ENCODE results near the gene GSTO1. TPM values are rescaled to one million over a fixed set of nuclear protein-coding genes. Genes with fewer than 3 reads are reported as not detected.

Gene GSTO1
- total and polyA plus RNA-seq, 2 donors, result 143 to 323 TPM

DNA sequence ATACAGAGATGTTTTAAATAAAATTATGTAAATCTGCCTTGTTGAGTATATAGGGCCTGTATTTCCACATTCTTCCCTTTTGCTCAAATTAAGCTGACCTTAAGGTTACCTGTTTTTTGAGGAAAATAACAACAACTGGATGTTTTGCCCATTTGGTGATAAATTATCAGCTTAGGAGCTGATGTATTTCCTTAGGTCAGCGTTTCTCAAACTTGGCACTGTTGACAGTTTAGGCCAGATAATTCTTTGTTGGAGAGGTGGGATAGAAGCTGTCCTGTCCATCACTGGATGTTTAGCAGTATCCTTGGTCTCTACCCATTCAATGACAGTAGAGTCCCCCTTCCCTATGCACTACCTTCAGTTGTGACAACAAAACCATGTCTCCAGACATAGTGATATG, 21.5 kb downstream of the GSTO1 start:
- DNase-seq (ENCODE audit: low read depth in 6 of 9, low spot score in 9 of 9), result no peak
- no peak overlapping the region for H3K4me3 ChIP-seq (ENCODE audit: low read length in 2 of 2)
- H3K4me1 ChIP-seq (ENCODE audit: control insufficient read depth in 2 of 2, insufficient read depth in 2 of 2, low read length in 2 of 2), result peaks cover 0 to 4% of the 10 kb centered on the region in 2 donors
- no peak overlapping the region for H3K27ac ChIP-seq (ENCODE audit: low read depth in 1 of 2, low read length in 1 of 2)
- H3K27me3 ChIP-seq (ENCODE audit: control insufficient read depth in 2 of 2, insufficient read depth in 1 of 2, low read length in 1 of 2), result peaks cover 9 to 17% of the 10 kb centered on the region in 2 donors
- H3K36me3 ChIP-seq (ENCODE audit: control insufficient read depth in 2 of 2, insufficient read depth in 2 of 2, low read length in 1 of 2), result no peaks in the 10 kb centered on the region
- no peaks in the 10 kb centered on the region for H3K9me3 ChIP-seq (ENCODE audit: control insufficient read depth in 2 of 2, insufficient read depth in 1 of 2, low read length in 1 of 2)
- 95% methylated on average over 1 of the region's 1 CpG for WGBS

DNA sequence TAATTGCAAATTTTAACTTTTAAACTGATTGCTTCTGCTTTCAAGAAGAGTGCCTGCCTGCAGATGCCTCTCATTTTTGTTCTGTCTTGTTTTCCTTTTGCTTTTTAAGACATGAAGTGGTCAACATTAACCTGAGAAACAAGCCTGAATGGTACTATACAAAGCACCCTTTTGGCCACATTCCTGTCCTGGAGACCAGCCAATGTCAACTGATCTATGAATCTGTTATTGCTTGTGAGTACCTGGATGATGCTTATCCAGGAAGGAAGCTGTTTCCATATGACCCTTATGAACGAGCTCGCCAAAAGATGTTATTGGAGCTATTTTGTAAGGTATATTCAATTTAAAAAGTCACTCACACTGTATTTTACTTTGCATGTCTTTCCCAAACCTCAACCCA, 23.1 kb downstream of the GSTO1 start:
- no peak overlapping the region for H3K4me3 ChIP-seq (ENCODE audit: low read length in 2 of 2)
- H3K36me3 ChIP-seq (ENCODE audit: control insufficient read depth in 2 of 2, insufficient read depth in 2 of 2, low read length in 1 of 2), result no peaks in the 10 kb centered on the region
- DNase-seq (ENCODE audit: low read depth in 6 of 9, low spot score in 9 of 9), result no peak
- peaks cover 0 to 4% of the 10 kb centered on the region in 2 donors for H3K4me1 ChIP-seq (ENCODE audit: control insufficient read depth in 2 of 2, insufficient read depth in 2 of 2, low read length in 2 of 2)
- H3K9me3 ChIP-seq (ENCODE audit: control insufficient read depth in 2 of 2, insufficient read depth in 1 of 2, low read length in 1 of 2), result no peaks in the 10 kb centered on the region
- H3K27ac ChIP-seq (ENCODE audit: low read depth in 1 of 2, low read length in 1 of 2), result no peak overlapping the region
- WGBS, result 93% methylated on average over 2 of the region's 2 CpGs
- peaks cover 12 to 20% of the 10 kb centered on the region in 2 donors for H3K27me3 ChIP-seq (ENCODE audit: control insufficient read depth in 2 of 2, insufficient read depth in 1 of 2, low read length in 1 of 2)

DNA sequence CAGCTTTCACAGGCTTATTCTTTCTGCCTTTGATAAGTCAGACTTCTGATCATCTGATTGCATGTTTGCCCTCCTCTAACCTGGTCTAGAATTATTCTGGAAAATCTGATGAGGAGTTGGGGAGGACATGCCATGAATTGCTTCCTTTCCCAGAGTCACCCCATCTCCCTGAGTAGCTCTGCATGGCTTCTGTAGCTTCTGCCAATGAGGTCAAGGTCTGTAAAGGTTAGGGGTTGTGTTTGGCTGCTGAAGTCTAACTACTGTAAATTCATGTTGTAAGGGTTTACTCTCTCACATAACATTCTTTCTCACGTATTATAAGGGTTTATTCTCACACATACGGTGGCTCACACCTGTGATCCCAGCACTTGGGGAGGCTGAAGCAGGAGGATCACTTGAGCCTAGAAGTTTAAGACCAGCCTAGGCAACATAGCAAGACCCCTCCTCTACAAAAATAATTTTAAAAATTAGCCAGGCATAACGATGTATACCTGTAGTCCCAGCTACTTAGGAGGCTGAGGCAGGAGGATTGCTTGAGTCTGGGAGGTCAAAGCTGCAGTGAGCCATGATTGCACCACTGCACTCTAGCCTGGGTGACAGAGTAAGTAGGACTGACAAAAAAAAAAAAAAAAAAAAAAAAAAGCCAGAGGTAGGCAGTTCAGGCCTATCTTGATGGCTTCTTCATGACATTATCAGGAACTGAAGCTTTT, 25.0 kb downstream of the GSTO1 start:
- H3K27me3 ChIP-seq (ENCODE audit: control insufficient read depth in 2 of 2, insufficient read depth in 1 of 2, low read length in 1 of 2), result peaks cover 12 to 15% of the 10 kb centered on the region in 2 donors
- no peaks in the 10 kb centered on the region for H3K9me3 ChIP-seq (ENCODE audit: control insufficient read depth in 2 of 2, insufficient read depth in 1 of 2, low read length in 1 of 2)
- WGBS, result 97% methylated on average over 3 of the region's 3 CpGs
- no peaks in the 10 kb centered on the region for H3K36me3 ChIP-seq (ENCODE audit: control insufficient read depth in 2 of 2, insufficient read depth in 2 of 2, low read length in 1 of 2)
- H3K4me3 ChIP-seq (ENCODE audit: low read length in 2 of 2), result no peak overlapping the region
- H3K4me1 ChIP-seq (ENCODE audit: control insufficient read depth in 2 of 2, insufficient read depth in 2 of 2, low read length in 2 of 2), result peaks cover 0 to 3% of the 10 kb centered on the region in 2 donors
- no peak overlapping the region for H3K27ac ChIP-seq (ENCODE audit: low read depth in 1 of 2, low read length in 1 of 2)
- no peak for DNase-seq (ENCODE audit: low read depth in 6 of 9, low spot score in 9 of 9)

DNA sequence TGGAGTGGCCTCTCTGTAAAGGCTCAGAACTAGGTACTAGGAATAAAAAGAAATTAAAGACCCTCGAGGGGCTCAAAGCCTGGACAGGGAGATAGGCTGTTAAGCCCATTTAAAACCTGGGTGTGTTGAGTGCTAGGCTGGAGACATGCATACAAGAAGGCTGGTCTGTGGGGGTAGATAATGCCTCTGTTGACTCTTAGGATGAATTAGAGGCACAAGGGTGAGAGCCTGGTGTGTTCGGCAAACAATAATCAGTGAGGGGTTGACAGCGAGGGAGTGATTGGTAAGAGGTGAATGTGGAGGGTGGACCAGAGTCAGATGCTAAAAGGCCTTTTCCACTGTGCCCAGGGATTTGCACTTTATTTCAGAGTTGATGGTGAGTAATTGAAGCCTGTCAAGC, 27.0 kb downstream of the GSTO1 start:
- whole genome bisulfite sequencing, result 96% methylated on average over 3 of the region's 3 CpGs
- Histone ChIP-seq H3K36me3 (ENCODE audit: control insufficient read depth in 2 of 2, insufficient read depth in 2 of 2, low read length in 1 of 2) (no peaks in the 10 kb centered on the region), H3K9me3 (ENCODE audit: control insufficient read depth in 2 of 2, insufficient read depth in 1 of 2, low read length in 1 of 2) (no peaks in the 10 kb centered on the region), H3K4me3 (ENCODE audit: low read length in 2 of 2) (no peak overlapping the region), H3K4me1 (ENCODE audit: control insufficient read depth in 2 of 2, insufficient read depth in 2 of 2, low read length in 2 of 2) (no peaks in the 10 kb centered on the region), H3K27me3 (ENCODE audit: control insufficient read depth in 2 of 2, insufficient read depth in 1 of 2, low read length in 1 of 2) (peaks cover 2 to 3% of the 10 kb centered on the region in 2 donors), H3K27ac (ENCODE audit: low read depth in 1 of 2, low read length in 1 of 2) (no peak overlapping the region)
- DNase-seq (ENCODE audit: low read depth in 6 of 9, low spot score in 9 of 9), result no peak

DNA sequence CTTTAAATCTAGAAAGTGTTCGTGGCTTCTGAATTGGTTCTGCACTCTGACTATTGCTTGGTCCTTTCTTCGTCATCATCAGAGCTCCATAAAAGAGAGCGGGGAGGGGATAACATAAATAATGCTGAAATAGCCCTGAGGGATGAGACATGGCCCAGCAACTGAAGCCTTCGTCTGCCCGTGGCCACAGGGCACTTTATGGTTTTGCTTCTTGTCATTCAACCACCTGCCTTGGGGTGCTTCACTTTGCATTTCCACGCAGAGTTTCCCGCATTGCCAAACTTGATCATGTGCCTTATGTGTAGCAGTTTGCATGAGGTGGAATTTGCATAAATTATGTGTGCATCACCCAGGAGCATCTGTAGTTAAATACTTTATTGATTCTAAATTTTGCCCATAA, 30.2 kb downstream of the GSTO1 start:
- H3K4me3 ChIP-seq (ENCODE audit: low read length in 2 of 2), result no peak overlapping the region
- DNase-seq (ENCODE audit: low read depth in 6 of 9, low spot score in 9 of 9), result no peak
- peaks cover 2 to 9% of the 10 kb centered on the region in 2 donors for H3K27me3 ChIP-seq (ENCODE audit: control insufficient read depth in 2 of 2, insufficient read depth in 1 of 2, low read length in 1 of 2)
- H3K4me1 ChIP-seq (ENCODE audit: control insufficient read depth in 2 of 2, insufficient read depth in 2 of 2, low read length in 2 of 2), result no peaks in the 10 kb centered on the region
- H3K9me3 ChIP-seq (ENCODE audit: control insufficient read depth in 2 of 2, insufficient read depth in 1 of 2, low read length in 1 of 2), result no peaks in the 10 kb centered on the region
- H3K27ac ChIP-seq (ENCODE audit: low read depth in 1 of 2, low read length in 1 of 2), result no peak overlapping the region
- no peaks in the 10 kb centered on the region for H3K36me3 ChIP-seq (ENCODE audit: control insufficient read depth in 2 of 2, insufficient read depth in 2 of 2, low read length in 1 of 2)
- 93% methylated on average over 7 of the region's 7 CpGs for WGBS

DNA sequence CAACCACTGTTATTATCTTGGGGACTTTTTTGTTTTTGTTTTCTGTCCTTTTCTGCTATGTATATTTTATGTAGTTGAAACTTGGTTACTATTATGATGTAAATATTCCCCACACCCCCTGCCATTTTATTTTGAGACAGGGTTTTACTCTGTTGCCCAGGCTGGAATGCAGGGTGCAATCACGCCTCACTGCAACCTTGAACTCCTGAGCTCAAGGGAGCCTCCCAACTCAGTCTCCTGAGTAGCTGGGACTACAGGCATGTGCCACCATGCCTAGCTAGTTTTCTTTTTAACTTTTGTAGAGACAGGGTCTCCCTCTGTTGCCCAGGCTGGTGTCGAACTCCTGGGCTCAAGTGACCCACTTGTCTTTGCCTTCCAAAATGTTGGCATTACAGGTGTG, 32.2 kb downstream of the GSTO1 start:
- no peaks in the 10 kb centered on the region for H3K4me1 ChIP-seq (ENCODE audit: control insufficient read depth in 2 of 2, insufficient read depth in 2 of 2, low read length in 2 of 2)

DNA sequence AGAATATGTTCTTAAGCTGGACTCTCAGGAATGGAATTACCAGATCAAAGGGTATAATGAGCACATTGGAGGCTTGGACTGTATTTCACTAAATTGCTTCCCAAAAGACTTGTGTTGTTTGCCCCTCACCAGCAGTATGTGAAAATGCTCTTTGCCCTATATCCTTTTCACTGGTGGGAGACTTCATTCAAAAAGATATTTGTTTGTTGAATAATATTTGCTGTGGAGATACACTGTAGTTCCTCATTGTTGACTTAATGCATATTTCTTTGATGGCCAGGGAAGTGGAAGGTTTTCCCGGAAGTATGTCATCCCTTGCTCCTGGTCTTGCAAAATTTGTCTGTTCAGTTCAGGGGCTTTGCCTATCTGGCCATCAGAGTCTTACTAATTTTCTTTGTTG, 33.7 kb downstream of the GSTO1 start:
- no peak for DNase-seq (ENCODE audit: low read depth in 6 of 9, low spot score in 9 of 9)
- Histone ChIP-seq H3K4me3 (ENCODE audit: low read length in 2 of 2) (no peak overlapping the region), H3K27me3 (ENCODE audit: control insufficient read depth in 2 of 2, insufficient read depth in 1 of 2, low read length in 1 of 2) (peaks cover 2 to 11% of the 10 kb centered on the region in 2 donors), H3K27ac (ENCODE audit: low read depth in 1 of 2, low read length in 1 of 2) (no peak overlapping the region), H3K4me1 (ENCODE audit: control insufficient read depth in 2 of 2, insufficient read depth in 2 of 2, low read length in 2 of 2) (no peaks in the 10 kb centered on the region), H3K36me3 (ENCODE audit: control insufficient read depth in 2 of 2, insufficient read depth in 2 of 2, low read length in 1 of 2) (no peaks in the 10 kb centered on the region), H3K9me3 (ENCODE audit: control insufficient read depth in 2 of 2, insufficient read depth in 1 of 2, low read length in 1 of 2) (no peaks in the 10 kb centered on the region)
- WGBS, result 97% methylated on average over 1 of the region's 1 CpG

More for the DNA sequence above, 32.2 kb downstream of the GSTO1 start:
- 98% methylated on average over 2 of the region's 2 CpGs for WGBS
- H3K9me3 ChIP-seq (ENCODE audit: control insufficient read depth in 2 of 2, insufficient read depth in 1 of 2, low read length in 1 of 2), result no peaks in the 10 kb centered on the region
- no peak overlapping the region for H3K4me3 ChIP-seq (ENCODE audit: low read length in 2 of 2)
- no peak for DNase-seq (ENCODE audit: low read depth in 6 of 9, low spot score in 9 of 9)
- H3K36me3 ChIP-seq (ENCODE audit: control insufficient read depth in 2 of 2, insufficient read depth in 2 of 2, low read length in 1 of 2), result no peaks in the 10 kb centered on the region
- peaks cover 4 to 14% of the 10 kb centered on the region in 2 donors for H3K27me3 ChIP-seq (ENCODE audit: control insufficient read depth in 2 of 2, insufficient read depth in 1 of 2, low read length in 1 of 2)
- H3K27ac ChIP-seq (ENCODE audit: low read depth in 1 of 2, low read length in 1 of 2), result no peak overlapping the region

DNA sequence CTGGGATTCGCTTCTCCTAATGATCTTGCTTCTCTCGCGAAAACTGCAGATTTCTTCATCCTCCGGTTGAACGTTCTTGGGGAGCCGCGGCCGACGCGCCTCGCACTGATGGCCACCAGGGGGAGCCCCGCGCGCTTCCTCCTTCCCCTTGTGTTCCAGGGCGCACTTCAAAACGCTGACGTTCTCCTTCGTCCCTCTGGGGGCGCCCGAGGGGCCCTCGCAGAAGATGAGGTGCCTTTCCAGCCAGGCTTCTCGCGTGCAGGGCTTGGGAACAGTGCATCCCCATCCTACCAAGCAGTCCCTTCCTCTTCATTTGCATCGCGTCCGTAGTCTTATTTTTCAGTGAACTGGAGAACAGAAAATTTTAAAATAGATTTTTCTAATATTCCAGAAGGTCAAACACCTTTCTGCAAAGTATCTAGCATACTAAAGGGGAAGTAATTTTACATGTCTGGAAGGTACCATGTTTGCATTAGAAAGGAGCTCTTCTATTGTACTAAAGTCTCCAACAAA, 36.8 kb downstream of the GSTO1 start:
- 2% methylated on average over 26 of the region's 26 CpGs for WGBS
- Histone ChIP-seq H3K27ac (ENCODE audit: low read depth in 1 of 2, low read length in 1 of 2) (no peak overlapping the region), H3K36me3 (ENCODE audit: control insufficient read depth in 2 of 2, insufficient read depth in 2 of 2, low read length in 1 of 2) (no peaks in the 10 kb centered on the region), H3K4me3 (ENCODE audit: low read length in 2 of 2) (no peak overlapping the region), H3K9me3 (ENCODE audit: control insufficient read depth in 2 of 2, insufficient read depth in 1 of 2, low read length in 1 of 2) (no peaks in the 10 kb centered on the region), H3K4me1 (ENCODE audit: control insufficient read depth in 2 of 2, insufficient read depth in 2 of 2, low read length in 2 of 2) (no peaks in the 10 kb centered on the region), H3K27me3 (ENCODE audit: control insufficient read depth in 2 of 2, insufficient read depth in 1 of 2, low read length in 1 of 2) (peaks cover 2 to 11% of the 10 kb centered on the region in 2 donors)
- DNase-seq (ENCODE audit: low read depth in 6 of 9, low spot score in 9 of 9), result peak; percentile 75 to 92 (median 82)

DNA sequence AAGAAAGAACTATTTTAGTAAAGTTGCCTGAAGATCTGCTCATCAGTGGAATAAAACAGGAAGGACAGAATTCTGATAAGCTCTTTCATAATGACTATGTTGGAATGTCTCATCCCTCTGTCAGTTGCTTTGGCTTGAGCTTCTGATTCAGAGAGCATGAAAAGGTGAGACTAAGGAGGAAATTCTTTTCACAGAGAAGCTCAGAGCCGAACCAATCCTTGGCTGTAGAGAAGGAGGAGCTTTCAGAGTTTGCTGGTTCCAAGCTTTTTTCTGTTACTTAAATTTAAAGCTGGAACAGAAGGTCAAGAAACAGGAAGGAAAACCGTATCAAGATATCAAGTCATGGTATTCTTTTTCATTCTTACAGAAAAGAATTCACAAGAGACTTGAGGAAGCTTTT, 38.3 kb downstream of the GSTO1 start:
- WGBS, result 63% methylated on average over 2 of the region's 2 CpGs
- Histone ChIP-seq H3K9me3 (ENCODE audit: control insufficient read depth in 2 of 2, insufficient read depth in 1 of 2, low read length in 1 of 2) (no peaks in the 10 kb centered on the region), H3K27me3 (ENCODE audit: control insufficient read depth in 2 of 2, insufficient read depth in 1 of 2, low read length in 1 of 2) (peaks cover 2 to 11% of the 10 kb centered on the region in 2 donors), H3K4me1 (ENCODE audit: control insufficient read depth in 2 of 2, insufficient read depth in 2 of 2, low read length in 2 of 2) (peaks cover 0 to 6% of the 10 kb centered on the region in 2 donors), H3K27ac (ENCODE audit: low read depth in 1 of 2, low read length in 1 of 2) (no peak overlapping the region), H3K4me3 (ENCODE audit: low read length in 2 of 2) (no peak overlapping the region), H3K36me3 (ENCODE audit: control insufficient read depth in 2 of 2, insufficient read depth in 2 of 2, low read length in 1 of 2) (no peaks in the 10 kb centered on the region)
- no peak for DNase-seq (ENCODE audit: low read depth in 6 of 9, low spot score in 9 of 9)

Measured in thymus (tissue), 11 donors.